ENCODE data around the gene CASP9. TPM values are rescaled to one million over a fixed set of nuclear protein-coding genes. Genes with fewer than 3 reads are reported as not detected.
"Not testable (repeated sequence)": the region's sequence is repeated elsewhere in the genome, so short reads cannot be mapped to it uniquely, and the experiment has no call there.

CASP9 gene
- polyA plus RNA-seq, 1 experiment: 10.4 TPM

GRCh38 chr1:15488371-15488770, 35.6 kb downstream of the CASP9 start:
- ChIA-PET CTCF (no interaction called here), POLR2A (no interaction called here)
- Histone ChIP-seq H3K4me3 (ENCODE audit: low read depth, low read length) (no peak overlapping the region), H3K27ac (ENCODE audit: low read depth, low read length) (no peak overlapping the region), H3K9me3 (ENCODE audit: control insufficient read depth, insufficient read depth, low read length) (no peaks in the 10 kb centered on the region), H3K27me3 (ENCODE audit: control insufficient read depth, insufficient read depth, low read length) (no peaks in the 10 kb centered on the region)
- DNase-seq (ENCODE audit: low read depth, low spot score): no peak
- no peak for TF ChIP-seq CTCF (IDR thresholded peaks at IDR 0.05; ENCODE audit: low read depth, low read length)

DNA sequence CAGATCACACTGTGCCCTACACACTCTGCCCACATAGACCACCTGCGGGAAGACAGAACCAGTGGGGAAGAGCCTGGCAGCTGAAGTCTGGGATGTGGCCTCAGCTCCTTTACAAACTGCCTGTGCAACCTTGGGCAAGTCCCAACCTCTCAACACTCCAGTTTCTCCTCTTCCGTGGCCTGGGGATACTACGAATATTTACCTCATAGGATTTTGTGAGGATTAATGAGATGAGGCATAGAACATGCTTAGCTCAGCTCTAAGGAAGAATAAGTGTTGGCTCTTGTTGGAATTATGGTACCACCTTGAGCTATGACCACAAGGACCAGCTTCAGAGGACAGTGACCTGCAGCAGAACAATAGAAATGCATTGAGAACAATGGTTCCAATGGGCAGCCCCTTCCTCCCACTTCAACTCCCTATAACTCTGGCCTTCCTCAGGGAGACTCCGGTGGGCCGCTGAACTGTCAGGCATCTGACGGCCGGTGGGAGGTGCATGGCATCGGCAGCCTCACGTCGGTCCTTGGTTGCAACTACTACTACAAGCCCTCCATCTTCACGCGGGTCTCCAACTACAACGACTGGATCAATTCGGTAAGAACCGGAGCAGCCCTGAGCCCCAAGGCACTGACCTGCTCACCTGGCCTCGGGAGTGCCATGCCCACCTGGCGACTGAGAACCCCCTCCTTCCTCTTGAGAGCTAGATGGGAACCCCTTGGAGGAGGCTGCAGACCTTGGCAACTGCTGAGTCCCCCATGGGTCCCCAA, 37.0 kb downstream of the CASP9 start:
- POLR2A ChIA-PET; H3K27ac ChIP-seq (ENCODE audit: low read depth, low read length); H3K9me3 ChIP-seq (ENCODE audit: control insufficient read depth, insufficient read depth, low read length); H3K27me3 ChIP-seq (ENCODE audit: control insufficient read depth, insufficient read depth, low read length); H3K4me3 ChIP-seq (ENCODE audit: low read depth, low read length); DNase-seq (ENCODE audit: low read depth, low spot score): not testable (repeated sequence)
- CTCF ChIA-PET: interaction anchor here (1.3 kb wide), 1 partner anchor 12 kb away, joined by 3 read pairs; no protein-coding TSS in a partner anchor

DNA sequence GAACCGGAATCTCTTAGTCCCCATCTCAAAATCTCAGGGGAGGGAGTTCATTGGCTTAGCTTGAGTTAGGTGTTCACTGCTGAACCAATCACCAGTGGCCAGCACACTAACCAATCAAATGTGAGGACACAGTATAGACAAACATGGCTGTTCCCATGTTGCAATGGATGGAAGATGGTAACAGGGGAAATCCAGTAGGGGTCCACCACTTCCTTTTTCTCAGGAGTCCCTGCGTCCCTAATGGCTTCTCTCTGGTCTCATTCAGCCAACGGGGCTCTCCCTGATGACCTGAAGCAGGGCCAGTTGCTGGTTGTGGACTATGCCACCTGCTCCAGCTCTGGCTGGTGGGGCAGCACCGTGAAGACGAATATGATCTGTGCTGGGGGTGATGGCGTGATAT, 38.4 kb downstream of the CASP9 start:
- no peaks in the 10 kb centered on the region for H3K27me3 ChIP-seq (ENCODE audit: control insufficient read depth, insufficient read depth, low read length)
- H3K9me3 ChIP-seq (ENCODE audit: control insufficient read depth, insufficient read depth, low read length): no peaks in the 10 kb centered on the region
- no peak for TF ChIP-seq CTCF (IDR thresholded peaks at IDR 0.05; ENCODE audit: low read depth, low read length)
- no peak overlapping the region for H3K4me3 ChIP-seq (ENCODE audit: low read depth, low read length)
- ChIA-PET POLR2A (no interaction called here), CTCF (no interaction called here)
- H3K27ac ChIP-seq (ENCODE audit: low read depth, low read length): no peak overlapping the region
- no peak for DNase-seq (ENCODE audit: low read depth, low spot score)

GRCh38 chr1:15484443-15484842, 39.6 kb downstream of the CASP9 start:
- DNase-seq (ENCODE audit: low read depth, low spot score); H3K27ac ChIP-seq (ENCODE audit: low read depth, low read length); H3K4me3 ChIP-seq (ENCODE audit: low read depth, low read length); H3K27me3 ChIP-seq (ENCODE audit: control insufficient read depth, insufficient read depth, low read length); POLR2A ChIA-PET; H3K9me3 ChIP-seq (ENCODE audit: control insufficient read depth, insufficient read depth, low read length); CTCF ChIA-PET: not testable (repeated sequence)

DNA sequence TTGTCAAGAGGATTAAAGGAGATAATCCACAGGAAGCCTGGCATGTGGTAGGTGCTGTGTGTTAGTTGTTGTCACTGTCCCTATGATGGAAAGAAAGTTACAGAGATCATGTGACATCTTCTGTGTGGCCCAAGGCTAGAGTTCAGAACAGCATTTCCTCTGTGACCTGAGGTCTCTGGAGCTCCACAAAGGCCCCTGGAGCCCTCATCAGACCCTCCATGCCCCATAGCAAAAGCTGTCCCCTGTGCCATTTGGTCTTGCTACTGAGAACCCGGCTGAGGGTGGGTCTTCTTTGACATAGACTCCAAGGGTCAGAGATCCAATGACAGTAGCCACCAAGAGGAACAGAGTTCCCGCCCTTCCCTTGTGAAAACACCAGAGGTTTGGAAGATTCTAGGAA, 40.0 kb downstream of the CASP9 start:
- ChIA-PET POLR2A (no interaction called here), CTCF (interaction anchor here (0.7 kb wide), 1 partner anchor 9 kb away, joined by 3 read pairs; no protein-coding TSS in a partner anchor)
- Histone ChIP-seq H3K27ac (ENCODE audit: low read depth, low read length) (no peak overlapping the region), H3K4me3 (ENCODE audit: low read depth, low read length) (no peak overlapping the region), H3K27me3 (ENCODE audit: control insufficient read depth, insufficient read depth, low read length) (no peaks in the 10 kb centered on the region), H3K9me3 (ENCODE audit: control insufficient read depth, insufficient read depth, low read length) (no peaks in the 10 kb centered on the region)
- no peak for TF ChIP-seq CTCF (IDR thresholded peaks at IDR 0.05; ENCODE audit: low read depth, low read length)
- DNase-seq (ENCODE audit: low read depth, low spot score): no peak

- DNase-seq (ENCODE audit: low read depth, low spot score); POLR2A ChIA-PET; H3K27ac ChIP-seq (ENCODE audit: low read depth, low read length); H3K27me3 ChIP-seq (ENCODE audit: control insufficient read depth, insufficient read depth, low read length); H3K4me3 ChIP-seq (ENCODE audit: low read depth, low read length); H3K9me3 ChIP-seq (ENCODE audit: control insufficient read depth, insufficient read depth, low read length): not testable (repeated sequence)
- CTCF ChIA-PET: interaction anchor here (0.7 kb wide), 1 partner anchor 10 kb away, joined by 3 read pairs; no protein-coding TSS in a partner anchor
Observed at GRCh38 chr1:15482983-15483543, 41.0 kb downstream of the CASP9 start.

DNA sequence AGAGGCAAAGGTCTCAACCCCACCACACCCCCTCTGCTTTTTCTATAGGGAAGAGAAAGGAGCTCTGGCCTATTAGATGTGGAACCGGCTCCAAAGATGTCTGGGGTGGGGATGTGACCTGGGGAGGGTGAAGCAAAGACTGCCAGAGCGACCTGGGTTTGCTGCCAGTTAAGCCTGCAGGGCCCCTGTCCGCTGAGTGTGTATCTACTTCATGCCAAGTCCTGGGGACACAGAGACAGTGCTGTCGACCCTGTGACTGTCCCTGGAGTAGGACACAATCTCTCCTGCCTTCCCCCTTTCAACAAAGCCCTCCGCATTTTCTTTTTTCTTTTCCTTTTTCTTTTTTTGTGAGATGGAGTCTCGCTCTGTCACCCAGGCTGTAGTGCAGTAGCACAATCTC, 41.6 kb downstream of the CASP9 start:
- DNase-seq (ENCODE audit: low read depth, low spot score); H3K4me3 ChIP-seq (ENCODE audit: low read depth, low read length); H3K27me3 ChIP-seq (ENCODE audit: control insufficient read depth, insufficient read depth, low read length); POLR2A ChIA-PET; CTCF ChIA-PET; H3K9me3 ChIP-seq (ENCODE audit: control insufficient read depth, insufficient read depth, low read length); H3K27ac ChIP-seq (ENCODE audit: low read depth, low read length): not testable (repeated sequence)
